Measurements from ENCODE around the gene DIS3L2. TPM values are rescaled to one million over a fixed set of nuclear protein-coding genes. Genes with fewer than 3 reads are reported as not detected.
A peak's percentile ranks its signal among the peaks of the same experiment; 100 is the strongest.

DIS3L2 gene
- total RNA-seq, 1 experiment from 2014 or later: 28.5 TPM

DNA sequence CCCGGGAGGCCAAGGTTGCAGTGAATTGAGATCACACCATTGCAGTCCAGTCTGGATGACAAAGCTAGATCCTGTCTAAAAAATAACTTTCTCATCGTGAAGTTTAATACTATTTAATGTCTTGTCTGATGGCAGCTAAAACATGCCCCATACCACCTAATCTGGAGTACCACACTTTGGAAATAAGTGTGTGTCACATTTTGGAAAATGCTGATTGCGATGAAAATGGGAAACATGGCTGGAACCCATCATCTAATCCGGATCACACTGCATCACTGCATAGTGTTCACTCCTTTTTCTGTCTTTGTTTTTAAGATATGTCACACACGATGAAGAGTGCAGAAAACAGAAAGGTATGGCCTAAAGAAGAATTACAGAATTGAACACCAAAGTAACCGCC, 385.9 kb downstream of the DIS3L2 start (continued):
- TF ChIP-seq, protein P1, sequence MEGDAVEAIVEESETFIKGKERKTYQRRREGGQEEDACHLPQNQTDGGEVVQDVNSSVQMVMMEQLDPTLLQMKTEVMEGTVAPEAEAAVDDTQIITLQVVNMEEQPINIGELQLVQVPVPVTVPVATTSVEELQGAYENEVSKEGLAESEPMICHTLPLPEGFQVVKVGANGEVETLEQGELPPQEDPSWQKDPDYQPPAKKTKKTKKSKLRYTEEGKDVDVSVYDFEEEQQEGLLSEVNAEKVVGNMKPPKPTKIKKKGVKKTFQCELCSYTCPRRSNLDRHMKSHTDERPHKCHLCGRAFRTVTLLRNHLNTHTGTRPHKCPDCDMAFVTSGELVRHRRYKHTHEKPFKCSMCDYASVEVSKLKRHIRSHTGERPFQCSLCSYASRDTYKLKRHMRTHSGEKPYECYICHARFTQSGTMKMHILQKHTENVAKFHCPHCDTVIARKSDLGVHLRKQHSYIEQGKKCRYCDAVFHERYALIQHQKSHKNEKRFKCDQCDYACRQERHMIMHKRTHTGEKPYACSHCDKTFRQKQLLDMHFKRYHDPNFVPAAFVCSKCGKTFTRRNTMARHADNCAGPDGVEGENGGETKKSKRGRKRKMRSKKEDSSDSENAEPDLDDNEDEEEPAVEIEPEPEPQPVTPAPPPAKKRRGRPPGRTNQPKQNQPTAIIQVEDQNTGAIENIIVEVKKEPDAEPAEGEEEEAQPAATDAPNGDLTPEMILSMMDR (IDR thresholded peaks at IDR 0.05): no peak
- TF ChIP-seq PRDM15 (CRISPR knock-in tag; IDR thresholded peaks at IDR 0.05) (no peak), ZNF138 (CRISPR knock-in tag; conservative IDR thresholded peaks at IDR 0.05) (no peak), NFE2L1 (CRISPR knock-in tag; IDR thresholded peaks at IDR 0.05) (no peak), JAZF1 (CRISPR knock-in tag; IDR thresholded peaks at IDR 0.05) (no peak), ATF1 (CRISPR knock-in tag; IDR thresholded peaks at IDR 0.05) (no peak), SMAD4 (CRISPR knock-in tag; IDR thresholded peaks at IDR 0.05) (no peak)

DNA sequence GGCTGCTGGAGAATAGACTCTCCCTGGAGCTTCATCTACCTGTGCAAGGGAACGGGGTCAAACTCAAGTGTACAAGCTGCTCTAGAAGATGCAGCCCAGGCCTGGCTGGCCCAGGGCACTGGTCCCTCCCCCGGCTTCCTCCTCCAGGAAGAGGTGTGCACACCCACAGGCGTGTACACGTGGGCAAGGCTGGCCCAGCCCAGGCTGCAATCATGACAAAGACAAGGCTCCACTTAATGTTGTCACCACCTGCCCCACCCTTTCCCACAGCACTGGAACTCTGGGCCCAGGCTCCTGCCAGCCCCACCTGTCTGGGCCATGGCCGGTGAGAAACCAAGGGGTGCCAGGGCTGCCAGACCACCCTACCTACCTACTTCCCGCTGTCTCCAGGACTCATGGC, 387.4 kb downstream of the DIS3L2 start:
- no peak for ATAC-seq
- H3K27ac Mint-ChIP-seq: no peak overlapping the region

More for the DNA sequence above, 387.4 kb downstream of the DIS3L2 start:
- Mint-ChIP-seq H3K27me3 (ENCODE audit: low read depth) (peaks cover 72% of the 10 kb centered on the region), H3K9me3 (no peaks in the 10 kb centered on the region), H3K4me3 (no peak overlapping the region), H3K4me1 (no peaks in the 10 kb centered on the region), H3K36me3 (0 out of 2 replicates have a peak, but pooled peaks cover 5% of the 10 kb centered on the region)
- TF ChIP-seq AFF4 (CRISPR knock-in tag; IDR thresholded peaks at IDR 0.05; ENCODE audit: borderline replicate concordance) (no peak), MAX (CRISPR knock-in tag; IDR thresholded peaks at IDR 0.05) (no peak), IRF2 (CRISPR knock-in tag; IDR thresholded peaks at IDR 0.05; ENCODE audit: borderline replicate concordance, low read depth) (no peak)
- TF ChIP-seq, protein P2, sequence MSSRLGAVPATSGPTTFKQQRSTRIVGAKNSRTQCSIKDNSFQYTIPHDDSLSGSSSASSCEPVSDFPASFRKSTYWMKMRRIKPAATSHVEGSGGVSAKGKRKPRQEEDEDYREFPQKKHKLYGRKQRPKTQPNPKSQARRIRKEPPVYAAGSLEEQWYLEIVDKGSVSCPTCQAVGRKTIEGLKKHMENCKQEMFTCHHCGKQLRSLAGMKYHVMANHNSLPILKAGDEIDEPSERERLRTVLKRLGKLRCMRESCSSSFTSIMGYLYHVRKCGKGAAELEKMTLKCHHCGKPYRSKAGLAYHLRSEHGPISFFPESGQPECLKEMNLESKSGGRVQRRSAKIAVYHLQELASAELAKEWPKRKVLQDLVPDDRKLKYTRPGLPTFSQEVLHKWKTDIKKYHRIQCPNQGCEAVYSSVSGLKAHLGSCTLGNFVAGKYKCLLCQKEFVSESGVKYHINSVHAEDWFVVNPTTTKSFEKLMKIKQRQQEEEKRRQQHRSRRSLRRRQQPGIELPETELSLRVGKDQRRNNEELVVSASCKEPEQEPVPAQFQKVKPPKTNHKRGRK (CRISPR knock-in tag; IDR thresholded peaks at IDR 0.05; ENCODE audit: borderline replicate concordance): no peak
- ChIA-PET CTCF (interaction anchor here (0.9 to 3.1 kb wide), 3 partner anchors 10 to 88 kb away, joined by 3 to 29 read pairs (median 7); no protein-coding TSS in a partner anchor), POLR2A (no interaction called here)
- peak; percentile 8 for DNase-seq (ENCODE audit: low spot score)

All from WTC11 (cell line).